ENCODE measurements around the gene ZDHHC5.
"Not testable (repeated sequence)": the region's sequence is repeated elsewhere in the genome, so short reads cannot be mapped to it uniquely, and the experiment has no call there.

The ZDHHC5 gene

GRCh38 chr11:57699813-57700212 is 31.9 kb downstream of the ZDHHC5 start:
- no peak for TF ChIP-seq CTCF (IDR thresholded peaks at IDR 0.05; ENCODE audit: borderline replicate concordance, control extremely low read depth, extremely low read depth, insufficient read depth, missing control alignments)
- DNase-seq (ENCODE audit: low spot score): no peak
- in situ Hi-C loops (cut with MboI; ENCODE audit: low sequenced_read_pairs, unreplicated experiment): no loop called here

GRCh38 chr11:57700425-57700824 is 32.5 kb downstream of the ZDHHC5 start:
- TF ChIP-seq CTCF (IDR thresholded peaks at IDR 0.05; ENCODE audit: borderline replicate concordance, control extremely low read depth, extremely low read depth, insufficient read depth, missing control alignments): no peak
- in situ Hi-C loops (cut with MboI; ENCODE audit: low sequenced_read_pairs, unreplicated experiment): no loop called here
- DNase-seq (ENCODE audit: low spot score): no peak

GRCh38 chr11:57703341-57703740 is 35.4 kb downstream of the ZDHHC5 start:
- DNase-seq (ENCODE audit: low spot score): no peak
- no peak for TF ChIP-seq CTCF (IDR thresholded peaks at IDR 0.05; ENCODE audit: borderline replicate concordance, control extremely low read depth, extremely low read depth, insufficient read depth, missing control alignments)
- in situ Hi-C loops (cut with MboI; ENCODE audit: low sequenced_read_pairs, unreplicated experiment): no loop called here

GRCh38 chr11:57704932-57705331 is 37.0 kb downstream of the ZDHHC5 start:
- no peak for DNase-seq (ENCODE audit: low spot score)
- in situ Hi-C loops (cut with MboI; ENCODE audit: low sequenced_read_pairs, unreplicated experiment): no loop called here
- no peak for TF ChIP-seq CTCF (IDR thresholded peaks at IDR 0.05; ENCODE audit: borderline replicate concordance, control extremely low read depth, extremely low read depth, insufficient read depth, missing control alignments)

- in situ Hi-C loops (cut with MboI; ENCODE audit: low sequenced_read_pairs, unreplicated experiment); DNase-seq (ENCODE audit: low spot score): not testable (repeated sequence)
These were observed 37.5 kb downstream of the ZDHHC5 start for GRCh38 chr11:57705432-57705831.

GRCh38 chr11:57709802-57710367 is 42.0 kb downstream of the ZDHHC5 start:
- in situ Hi-C loops (cut with MboI; ENCODE audit: low sequenced_read_pairs, unreplicated experiment): no loop called here
- DNase-seq (ENCODE audit: low spot score): no peak
- no peak for TF ChIP-seq CTCF (IDR thresholded peaks at IDR 0.05; ENCODE audit: borderline replicate concordance, control extremely low read depth, extremely low read depth, insufficient read depth, missing control alignments)

GRCh38 chr11:57711414-57712255 is 43.7 kb downstream of the ZDHHC5 start, which contains the start of gene MED19:
Gene MED19 (minus strand): TSS chr11:57712215. CDS start chr11:57712179, 36 bp downstream.
- in situ Hi-C loops (cut with MboI; ENCODE audit: low sequenced_read_pairs, unreplicated experiment): no loop called here
- DNase-seq (ENCODE audit: low spot score): peak; percentile 83
- no peak for TF ChIP-seq CTCF (IDR thresholded peaks at IDR 0.05; ENCODE audit: borderline replicate concordance, control extremely low read depth, extremely low read depth, insufficient read depth, missing control alignments)
